ENCODE data around the gene GNB5.

- TF ChIP-seq CTCF (conservative IDR thresholded peaks at IDR 0.05; ENCODE audit: low read depth, low read length) (no peak), EZH2 (IDR thresholded peaks at IDR 0.05; ENCODE audit: borderline replicate concordance, low read depth, low read length, poor library complexity, severe bottlenecking) (no peak)
Observed at GRCh38 chr15:52099651-52100272, 91.4 kb downstream of the GNB5 start.

Measured in A673 (cell line).